Subcutaneous abdominal adipose tissue (tissue), 5 donors: ENCODE measurements around the gene SBSN.
"Not testable (repeated sequence)": the region's sequence is repeated elsewhere in the genome, so short reads cannot be mapped to it uniquely, and the experiment has no call there.

Experiments used
- H3K27ac ChIP-seq: one replicate; pipeline ENCODE4 v1.7.0; 2013; ENCODE audit warnings: low read depth, mild to moderate bottlenecking, inconsistent platforms, low read length, moderate library complexity
- H3K27me3 ChIP-seq, 5 donors: one replicate each; pipeline ENCODE4 v1.7.0; 2013; ENCODE audit warnings: low read length in 5 of 5, inconsistent platforms in 1 of 5; ENCODE audit not compliant: control insufficient read depth in 5 of 5, insufficient read depth in 4 of 5
- H3K36me3 ChIP-seq, 5 donors: one replicate each; pipeline ENCODE4 v1.7.0; 2013; ENCODE audit warnings: low read length in 5 of 5; ENCODE audit not compliant: control insufficient read depth in 5 of 5, insufficient read depth in 5 of 5
- H3K4me1 ChIP-seq, 5 donors: one replicate each; pipeline ENCODE4 v1.7.0; 2013; ENCODE audit warnings: low read length in 5 of 5, mild to moderate bottlenecking in 3 of 5, moderate library complexity in 1 of 5; ENCODE audit not compliant: control insufficient read depth in 5 of 5, insufficient read depth in 5 of 5
- H3K4me3 ChIP-seq, 5 donors: one replicate each; pipeline ENCODE4 v1.7.0; 2013; ENCODE audit warnings: low read length in 5 of 5, low read depth in 1 of 5
- H3K9ac ChIP-seq, 5 donors: one replicate each; pipeline ENCODE4 v1.7.0; 2013; ENCODE audit warnings: low read length in 5 of 5, mild to moderate bottlenecking in 4 of 5, moderate library complexity in 3 of 5
- H3K9me3 ChIP-seq, 5 donors: one replicate each; pipeline ENCODE4 v1.7.0; 2013; ENCODE audit warnings: low read length in 5 of 5; ENCODE audit not compliant: control insufficient read depth in 5 of 5
- donor health status: healthy.
- donor health status: healthy.
- donor health status: healthy.
- donor health status: healthy.
- donor health status: healthy.

Gene SBSN

DNA sequence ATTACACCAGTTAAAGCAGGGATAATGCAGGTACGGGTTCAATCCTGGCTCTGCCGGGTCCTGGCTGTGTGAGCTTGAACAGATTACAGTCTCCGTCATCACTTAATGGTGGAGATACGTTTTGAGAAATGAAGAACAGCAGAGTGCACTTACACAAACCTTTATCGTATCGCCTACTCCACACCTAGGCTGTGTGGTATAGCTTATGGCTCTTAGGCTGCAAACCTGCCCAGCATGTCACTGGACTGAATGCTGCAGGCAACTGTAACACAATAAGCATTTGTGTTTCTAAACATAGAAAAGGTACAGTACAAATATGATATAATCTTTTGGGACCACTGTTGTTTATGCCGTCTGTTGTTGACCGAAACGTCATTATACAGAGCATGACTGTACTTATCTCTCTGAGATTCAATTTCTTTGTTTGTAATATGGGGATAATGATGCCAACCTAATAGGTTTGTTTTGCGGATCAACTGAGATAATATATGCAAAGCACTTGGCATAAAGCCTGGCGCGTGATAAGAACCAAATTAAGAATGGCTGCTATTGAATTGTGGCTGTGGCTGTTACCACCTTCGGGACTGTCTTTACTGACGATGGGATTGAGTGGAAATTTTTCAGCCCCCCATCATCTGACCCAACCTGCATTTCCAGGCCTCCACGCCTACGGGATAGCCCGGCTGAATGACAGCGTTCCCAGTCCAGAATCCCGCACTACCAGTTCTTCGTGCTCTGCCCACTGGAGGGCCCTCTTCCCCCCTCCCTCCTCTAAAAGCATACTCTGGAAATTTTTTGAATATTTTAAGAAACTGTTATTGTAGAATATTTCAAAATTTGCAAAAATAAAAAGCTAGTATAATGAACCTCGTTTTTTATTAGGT, 49.1 kb downstream of the SBSN start:
- H3K27me3 ChIP-seq = no peaks in the 10 kb centered on the region
- no peak overlapping the region for H3K9ac ChIP-seq
- H3K36me3 ChIP-seq = no peaks in the 10 kb centered on the region
- H3K4me1 ChIP-seq = no peaks in the 10 kb centered on the region
- H3K4me3 ChIP-seq = no peak overlapping the region
- H3K27ac ChIP-seq = no peak overlapping the region
- H3K9me3 ChIP-seq = no peaks in the 10 kb centered on the region

- Histone ChIP-seq H3K4me1 (no peaks in the 10 kb centered on the region), H3K27ac (no peak overlapping the region), H3K4me3 (no peak overlapping the region), H3K27me3 (no peaks in the 10 kb centered on the region), H3K36me3 (no peaks in the 10 kb centered on the region), H3K9me3 (no peaks in the 10 kb centered on the region), H3K9ac (no peak overlapping the region)
These were observed 52.0 kb downstream of the SBSN start for GRCh38 chr19:35476149-35476548.

GRCh38 chr19:35474594-35474993, 53.5 kb downstream of the SBSN start:
- not testable (repeated sequence) for H3K27me3 ChIP-seq, H3K9ac ChIP-seq, H3K36me3 ChIP-seq, H3K4me1 ChIP-seq, H3K9me3 ChIP-seq, H3K4me3 ChIP-seq, H3K27ac ChIP-seq

- no peak overlapping the region for H3K9ac ChIP-seq
These were observed 54.0 kb downstream of the SBSN start for GRCh38 chr19:35474104-35474503.

More at GRCh38 chr19:35474104-35474503, 54.0 kb downstream of the SBSN start:
- Histone ChIP-seq H3K9me3 (no peaks in the 10 kb centered on the region), H3K36me3 (no peaks in the 10 kb centered on the region), H3K4me3 (no peak overlapping the region), H3K4me1 (peaks cover 0 to 3% (median 0%) of the 10 kb centered on the region in 5 donors), H3K27me3 (no peaks in the 10 kb centered on the region), H3K27ac (no peak overlapping the region)
